Motor neuron (in vitro differentiated cells): ENCODE results near the gene RGS7. TPM values are rescaled to one million over a fixed set of nuclear protein-coding genes. Genes with fewer than 3 reads are reported as not detected.

ENCODE experiments used
- ATAC-seq, 8 experiments: fragments of 200-7000 bp; cut with Tn5 transposase; replicated peaks in 6 of 8; 2 replicates each; pipeline ENCODE4 v1.8.0; 2021; ENCODE audit warnings: mild to moderate bottlenecking in 8 of 8, moderate library complexity in 8 of 8
- H3K27ac ChIP-seq, 2 donors: fragments of 250-450 bp; sonication (Bioruptor Pico); 2 replicates each; pipeline ENCODE4 v1.9.0; 2021; ENCODE audit warnings: antibody characterized with exemption in 2 of 2, mild to moderate bottlenecking in 2 of 2, moderate library complexity in 1 of 2
- H3K4me1 ChIP-seq, 2 donors: fragments of 250-450 bp; sonication (Bioruptor Pico); replicated peaks in 1 of 2; 2 replicates each; pipeline ENCODE4 v1.6.1; 2021; ENCODE audit warnings: antibody characterized with exemption in 2 of 2, mild to moderate bottlenecking in 2 of 2, moderate library complexity in 1 of 2
- H3K4me3 ChIP-seq, 5 donors: fragments of 250-450 bp; sonication (Bioruptor Pico); 2 replicates each; pipeline ENCODE4 v1.9.0; 2021; ENCODE audit warnings: antibody characterized with exemption in 5 of 5, mild to moderate bottlenecking in 5 of 5, moderate library complexity in 4 of 5
- WGBS, 10 experiments: fragments of 450-650 bp; shearing (Covaris generic); methylation state at CpG; one replicate each; pipeline ENCODE4 v1.0.0; 2022; 5-methylcytosine and 5-hydroxymethylcytosine counted together
- in situ Hi-C, 9 experiments: fragments of 400-800 bp; cut with MboI; loops; one replicate each; pipeline ENCODE4 v1.15.0; 2021; ENCODE audit warnings: low sequenced_read_pairs in 9 of 9, low pct_unique_long_range_greater_than_20kb in 2 of 9; ENCODE audit not compliant: unreplicated experiment in 9 of 9
- total RNA-seq, 8 experiments: library from RNA; unstranded; fragments of 300-600 nt; gene quantifications; 2 replicates each; pipeline versions ENCODE4 v1.2.3 to v1.2.4, GENCODE V29; 2022

RGS7 gene
- total RNA-seq, 8 experiments from 2014 or later, result 0.42 to 25.4 (median 14.8) TPM; not detected in 2

- 56 to 97% (median 87%) methylated on average over 2 to 6 of the region's 6 CpGs for WGBS, 10 experiments
- H3K27ac ChIP-seq, result peak overlapping the region in 1 of 2 donors; percentile 5
- in situ Hi-C loops, result no loop called here
- H3K4me3 ChIP-seq, result no peak overlapping the region
- ATAC-seq, result peak in 3 of 8 experiments; percentile 47 to 61 (median 53)
- peaks cover 3 to 25% of the 10 kb centered on the region in 2 donors for H3K4me1 ChIP-seq
Observed at GRCh38 chr1:241136389-241136788, 220.6 kb downstream of the RGS7 start.

- in situ Hi-C loops, result no loop called here
- 2 to 90% (median 73%) methylated on average over 2 to 5 of the region's 5 CpGs for WGBS, 10 experiments
- no peak overlapping the region for H3K27ac ChIP-seq
Observed at GRCh38 chr1:241131636-241132194, 225.3 kb downstream of the RGS7 start.

GRCh38 chr1:241130881-241131280, 226.1 kb downstream of the RGS7 start:
- peak in 4 of 8 experiments; percentile 14 to 28 (median 18) for ATAC-seq
- 3 to 98% (median 73%) methylated on average over 2 to 3 of the region's 3 CpGs; no CpG with 5 or more reads in 1 of the 10 experiments for WGBS, 10 experiments
- Histone ChIP-seq H3K4me3 (no peak overlapping the region), H3K4me1 (peaks cover 0 to 24% of the 10 kb centered on the region in 2 donors), H3K27ac (no peak overlapping the region)
- in situ Hi-C loops, result no loop called here

More at GRCh38 chr1:241131636-241132194, 225.3 kb downstream of the RGS7 start:
- ATAC-seq, result peak in 5 of 8 experiments; percentile 38 to 85 (median 49)
- no peak overlapping the region for H3K4me3 ChIP-seq
- peaks cover under 1 to 31% of the 10 kb centered on the region in 2 donors for H3K4me1 ChIP-seq

GRCh38 chr1:241129207-241129960, 227.6 kb downstream of the RGS7 start:
- peaks cover 0 to 24% of the 10 kb centered on the region in 2 donors for H3K4me1 ChIP-seq
- H3K27ac ChIP-seq, result no peak overlapping the region
- in situ Hi-C loops, result no loop called here
- ATAC-seq, result no peak
- WGBS, 10 experiments, result 28 to 83% (median 56%) methylated on average over 5 to 11 of the region's 11 CpGs
- H3K4me3 ChIP-seq, result no peak overlapping the region

- in situ Hi-C loops, result no loop called here
- 0 to 100% (median 67%) methylated on average over 2 of the region's 2 CpGs; no CpG with 5 or more reads in 2 of the 10 experiments for WGBS, 10 experiments
- no peak for ATAC-seq
Observed at GRCh38 chr1:241125286-241125685, 231.7 kb downstream of the RGS7 start.

GRCh38 chr1:241118049-241118448, 239.0 kb downstream of the RGS7 start:
- no peak for ATAC-seq
- WGBS, 10 experiments, result 13 to 100% (median 90%) methylated on average over 1 to 3 of the region's 3 CpGs

More at GRCh38 chr1:241125286-241125685, 231.7 kb downstream of the RGS7 start:
- Histone ChIP-seq H3K4me3 (no peak overlapping the region), H3K4me1 (peaks cover 0 to 6% of the 10 kb centered on the region in 2 donors), H3K27ac (no peak overlapping the region)

GRCh38 chr1:241115784-241116183, 241.2 kb downstream of the RGS7 start:
- H3K4me3 ChIP-seq, result no peak overlapping the region
- in situ Hi-C loops, result no loop called here
- H3K4me1 ChIP-seq, result peaks cover 6 to 15% of the 10 kb centered on the region in 2 donors
- H3K27ac ChIP-seq, result no peak overlapping the region
- WGBS, 10 experiments, result 17 to 96% (median 78%) methylated on average over 2 to 5 of the region's 5 CpGs; no CpG with 5 or more reads in 1 of the 10 experiments
- no peak for ATAC-seq

More at GRCh38 chr1:241118049-241118448, 239.0 kb downstream of the RGS7 start:
- peaks cover 6 to 15% of the 10 kb centered on the region in 2 donors for H3K4me1 ChIP-seq
- H3K27ac ChIP-seq, result no peak overlapping the region
- H3K4me3 ChIP-seq, result no peak overlapping the region
- in situ Hi-C loops, result no loop called here

GRCh38 chr1:241114699-241115233, 242.2 kb downstream of the RGS7 start:
- no peak for ATAC-seq
- in situ Hi-C loops, result no loop called here
- WGBS, 10 experiments, result 0 to 71% (median 13%) methylated on average over 1 of the region's 1 CpG; no CpG with 5 or more reads in 1 of the 10 experiments

GRCh38 chr1:241113557-241113956, 243.4 kb downstream of the RGS7 start:
- 0 to 100% (median 68%) methylated on average over 1 to 5 of the region's 5 CpGs; no CpG with 5 or more reads in 1 of the 10 experiments for WGBS, 10 experiments
- in situ Hi-C loops, result no loop called here
- no peak overlapping the region for H3K27ac ChIP-seq
- no peak overlapping the region for H3K4me3 ChIP-seq
- H3K4me1 ChIP-seq, result peaks cover 6 to 15% of the 10 kb centered on the region in 2 donors
- ATAC-seq, result no peak

More at GRCh38 chr1:241114699-241115233, 242.2 kb downstream of the RGS7 start:
- no peak overlapping the region for H3K27ac ChIP-seq
- no peak overlapping the region for H3K4me3 ChIP-seq
- peaks cover 6 to 15% of the 10 kb centered on the region in 2 donors for H3K4me1 ChIP-seq

- ATAC-seq, result no peak
- 33 to 96% (median 92%) methylated on average over 2 to 7 of the region's 7 CpGs; no CpG with 5 or more reads in 1 of the 10 experiments for WGBS, 10 experiments
- H3K4me3 ChIP-seq, result no peak overlapping the region
- in situ Hi-C loops, result no loop called here
- peaks cover 4 to 15% of the 10 kb centered on the region in 2 donors for H3K4me1 ChIP-seq
- no peak overlapping the region for H3K27ac ChIP-seq
Observed at GRCh38 chr1:241109039-241109438, 248.0 kb downstream of the RGS7 start.

- H3K4me3 ChIP-seq, result no peak overlapping the region
- H3K4me1 ChIP-seq, result peaks cover 11 to 18% of the 10 kb centered on the region in 2 donors
- no peak overlapping the region for H3K27ac ChIP-seq
- peak in 1 of 8 experiments; percentile 46 for ATAC-seq
- WGBS, 10 experiments, result 24 to 96% (median 82%) methylated on average over 1 to 3 of the region's 3 CpGs; no CpG with 5 or more reads in 1 of the 10 experiments
- in situ Hi-C loops, result no loop called here
Observed at GRCh38 chr1:241105147-241105546, 251.9 kb downstream of the RGS7 start.

- Histone ChIP-seq H3K27ac (no peak overlapping the region), H3K4me3 (no peak overlapping the region), H3K4me1 (peaks cover 11 to 18% of the 10 kb centered on the region in 2 donors)
- in situ Hi-C loops, result no loop called here
- peak in 2 of 8 experiments; percentile 60 to 67 for ATAC-seq
- 0 to 44% (median 17%) methylated on average over 1 of the region's 1 CpG for WGBS, 10 experiments
Observed at GRCh38 chr1:241102664-241103063, 254.3 kb downstream of the RGS7 start.

- no peak overlapping the region for H3K27ac ChIP-seq
- ATAC-seq, result no peak
- WGBS, 10 experiments, result 73 to 100% (median 89%) methylated on average over 1 to 3 of the region's 3 CpGs; no CpG with 5 or more reads in 4 of the 10 experiments
Observed at GRCh38 chr1:241101622-241102021, 255.4 kb downstream of the RGS7 start.

More at GRCh38 chr1:241101622-241102021, 255.4 kb downstream of the RGS7 start:
- no peak overlapping the region for H3K4me3 ChIP-seq
- in situ Hi-C loops, result no loop called here
- peaks cover 11 to 18% of the 10 kb centered on the region in 2 donors for H3K4me1 ChIP-seq
